CD4-positive, alpha-beta T cell treated with Interleukin-17A for 1 hour (primary cell): ENCODE measurements around the gene RHBDD1.

Source experiments
- DNase-seq: peaks from one replicate; pipeline ENCODE4 v3.0.0-alpha.2; 2020

The RHBDD1 gene

GRCh38 chr2:226835796-226836547 is at the start of gene RHBDD1:
Gene RHBDD1 (plus strand): TSS chr2:226836054. CDS start chr2:226864694, 28,640 bp downstream.
- peak; percentile 92 for DNase-seq

- DNase-seq: no peak
These were observed 47.8 kb upstream of the RHBDD1 start for GRCh38 chr2:226788064-226788463.

GRCh38 chr2:226788881-226789490 is 46.9 kb upstream of the RHBDD1 start:
- DNase-seq: no peak

GRCh38 chr2:226790011-226790410 is 45.8 kb upstream of the RHBDD1 start:
- no peak for DNase-seq

- no peak for DNase-seq
These were observed 45.4 kb upstream of the RHBDD1 start for GRCh38 chr2:226790431-226790830.

GRCh38 chr2:226791056-226791486 is 44.8 kb upstream of the RHBDD1 start:
- peak; percentile 82 for DNase-seq

- peak; percentile 91 for DNase-seq
These were observed 44.3 kb upstream of the RHBDD1 start for GRCh38 chr2:226791487-226792081.

GRCh38 chr2:226792155-226792881 is 43.5 kb upstream of the RHBDD1 start:
- DNase-seq: no peak

GRCh38 chr2:226793646-226794045 is 42.2 kb upstream of the RHBDD1 start:
- no peak for DNase-seq

- no peak for DNase-seq
These were observed 41.6 kb upstream of the RHBDD1 start for GRCh38 chr2:226794196-226794661.

GRCh38 chr2:226794751-226795171 is 41.1 kb upstream of the RHBDD1 start:
- DNase-seq: no peak

GRCh38 chr2:226795281-226796011 is 40.4 kb upstream of the RHBDD1 start:
- no peak for DNase-seq

GRCh38 chr2:226796012-226796839 is 39.6 kb upstream of the RHBDD1 start:
- no peak for DNase-seq

- DNase-seq: no peak
These were observed 39.0 kb upstream of the RHBDD1 start for GRCh38 chr2:226796840-226797288.

- no peak for DNase-seq
These were observed 38.4 kb upstream of the RHBDD1 start for GRCh38 chr2:226797289-226797988.

GRCh38 chr2:226797989-226798421 is 37.8 kb upstream of the RHBDD1 start:
- no peak for DNase-seq

GRCh38 chr2:226798422-226799210 is 37.2 kb upstream of the RHBDD1 start:
- peak; percentile 43 for DNase-seq

- DNase-seq: peak; percentile 52
These were observed 36.5 kb upstream of the RHBDD1 start, which contains the start of gene IRS1 for GRCh38 chr2:226799211-226799975. Gene IRS1 (minus strand): TSS chr2:226799820. CDS start chr2:226798738, 1,082 bp downstream.
